RKO (cell line): ENCODE results near the gene ZNF426.

ENCODE experiments used
- DNase-seq: peaks from one replicate; pipeline ENCODE4 v3.0.0-alpha.2; 2016; ENCODE audit warnings: low spot score

Gene ZNF426

DNA sequence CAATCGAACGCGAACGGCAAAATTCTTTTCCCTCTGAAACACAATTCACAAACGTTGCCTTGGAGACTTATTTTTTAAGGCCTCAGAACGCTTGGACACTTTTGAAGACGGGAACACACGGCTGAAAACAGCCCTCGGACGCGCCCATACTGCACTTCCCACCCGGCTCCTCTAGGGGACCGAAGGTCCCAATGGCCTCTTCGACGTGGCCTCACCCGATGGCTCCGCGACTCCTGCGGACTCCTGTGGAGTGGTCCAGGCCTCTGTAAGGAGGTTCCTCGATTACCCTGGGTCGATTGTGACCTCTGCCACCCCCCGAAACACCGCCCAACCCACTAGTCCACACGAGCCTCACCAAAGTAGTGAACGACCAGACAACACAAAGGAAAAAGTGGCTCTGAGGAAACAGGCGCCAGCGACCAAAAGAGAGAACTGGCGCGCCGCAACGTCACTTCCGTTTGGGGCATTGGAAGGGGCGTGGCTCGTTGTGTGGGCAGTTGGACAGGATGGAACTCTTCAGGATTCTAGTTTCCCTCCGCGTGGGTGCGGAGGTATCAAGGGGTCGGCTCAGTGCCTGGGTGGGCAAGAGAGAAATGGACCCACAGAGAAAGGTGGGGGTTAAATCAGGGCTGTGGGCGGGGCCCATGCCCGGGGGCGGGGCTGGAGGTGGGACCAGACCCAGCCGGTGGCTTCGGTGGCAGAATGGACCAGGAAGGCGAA, 40.1 kb downstream of the ZNF426 start, which contains the start of gene ZNF560:
Gene ZNF560 (minus strand): TSS at position 434 of the 720 bp plus-strand sequence. CDS start 23,303 bp downstream, outside the sequence.
- DNase-seq = no peak

DNA sequence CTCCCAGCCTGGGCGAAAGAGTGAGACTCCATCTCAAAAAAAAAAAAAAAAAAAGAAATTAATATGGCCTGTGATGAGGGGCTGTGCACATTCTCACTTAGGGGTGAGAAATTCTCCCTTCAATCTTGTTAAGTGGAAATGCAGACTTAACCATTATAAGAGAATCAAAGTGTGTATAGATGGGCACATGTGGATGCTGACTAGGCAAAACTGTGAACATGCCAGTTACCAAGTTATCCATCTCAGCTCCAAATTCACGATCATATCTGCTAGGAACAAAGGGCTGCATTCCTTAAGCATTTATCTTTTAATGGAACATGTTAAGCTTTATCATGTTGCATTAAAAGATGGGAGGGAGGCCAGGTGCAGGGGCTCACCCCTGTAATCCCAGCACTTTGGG, 44.3 kb downstream of the ZNF426 start:
- no peak for DNase-seq

DNA sequence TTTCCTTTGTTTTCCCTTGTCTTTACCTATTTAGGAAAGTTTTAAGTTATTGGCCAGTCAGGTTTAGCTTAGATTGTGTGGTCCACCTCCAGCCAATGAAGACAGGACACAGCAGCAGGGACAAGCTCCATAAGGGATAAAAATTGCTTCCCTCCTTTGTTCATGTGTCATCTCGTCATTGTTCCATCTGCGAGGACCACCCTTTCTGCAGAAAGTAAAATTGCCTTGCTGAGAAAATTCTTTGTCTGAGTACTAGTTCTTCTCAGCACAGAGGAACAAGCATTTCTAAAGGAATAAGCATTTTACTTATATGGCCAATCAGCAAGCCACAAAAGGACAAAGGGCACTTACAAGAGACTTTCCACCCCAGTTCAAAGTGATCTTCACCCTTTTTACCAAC, 51.4 kb downstream of the ZNF426 start:
- no peak for DNase-seq

DNA sequence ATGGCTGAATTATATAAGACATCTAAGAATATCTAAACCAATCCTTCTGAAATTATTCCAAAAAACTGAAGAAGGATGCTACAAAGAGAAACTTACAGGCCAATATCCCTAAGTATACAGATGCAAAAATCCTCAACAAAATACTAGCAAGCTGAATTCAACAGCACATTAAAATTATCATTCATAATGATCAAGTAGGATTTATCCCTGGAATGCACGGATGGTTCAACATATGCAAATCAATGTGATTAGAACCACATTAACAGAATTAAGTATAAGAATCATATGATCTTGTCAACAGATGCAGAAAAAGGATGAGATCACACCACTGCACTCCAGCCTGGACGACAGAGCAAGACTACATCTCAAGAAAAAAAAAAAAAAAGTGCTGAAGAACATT, 53.3 kb downstream of the ZNF426 start:
- no peak for DNase-seq

DNA sequence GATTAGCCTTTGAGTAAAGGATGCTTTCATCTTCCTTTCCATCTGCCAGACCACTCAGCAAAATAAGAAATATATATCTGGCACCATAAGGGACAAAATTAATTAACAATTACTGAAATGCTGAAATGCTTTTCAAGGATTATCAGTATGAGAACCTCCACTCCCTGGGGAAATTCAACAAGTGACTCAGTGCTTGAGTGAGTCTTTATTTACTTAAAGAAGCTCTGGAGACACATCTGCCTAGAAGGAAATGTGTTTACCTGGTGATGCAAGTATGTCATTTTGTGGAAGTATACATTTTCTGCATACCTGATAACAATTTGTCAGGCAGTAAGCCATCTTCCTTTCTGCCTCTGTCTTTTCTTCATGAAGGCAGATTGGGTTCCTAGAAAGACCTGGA, 63.5 kb downstream of the ZNF426 start:
- no peak for DNase-seq
